ENCODE results near the gene ZNF423. TPM values are rescaled to one million over a fixed set of nuclear protein-coding genes. Genes with fewer than 3 reads are reported as not detected.

The ZNF423 gene
- total RNA-seq, 1 donor from 2014 or later, result 10.7 TPM

DNA sequence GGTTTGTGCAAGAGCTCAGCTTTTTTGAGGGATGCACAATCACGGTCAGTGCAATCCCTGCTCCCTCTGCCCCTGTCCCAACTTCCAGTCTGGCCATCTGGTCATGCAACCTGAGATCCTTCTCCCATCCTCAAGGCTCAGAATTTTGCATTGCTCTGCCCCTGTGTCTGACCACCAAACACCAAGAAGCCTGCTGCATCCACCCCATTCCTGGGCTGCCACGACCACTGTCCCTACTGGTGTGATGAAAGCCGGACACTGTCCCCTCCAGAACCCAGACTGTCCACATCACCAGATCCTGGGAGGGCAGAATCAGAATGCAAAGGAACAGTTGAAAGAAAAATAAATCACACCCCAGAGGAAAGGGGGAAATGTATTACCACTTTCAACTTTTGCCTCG, 251.3 kb downstream of the ZNF423 start:
- intact Hi-C loops (cut with DNase I), result no loop called here
- Histone ChIP-seq H3K36me3 (no peaks in the 10 kb centered on the region), H3K4me3 (no peak overlapping the region), H3K4me1 (no peaks in the 10 kb centered on the region), H3K9me3 (no peaks in the 10 kb centered on the region), H3K27me3 (ENCODE audit: low read depth) (no peaks in the 10 kb centered on the region), H3K27ac (no peak overlapping the region)
- no peak for ATAC-seq
- no peak for DNase-seq
- TF ChIP-seq CTCF (IDR thresholded peaks at IDR 0.05), result no peak

DNA sequence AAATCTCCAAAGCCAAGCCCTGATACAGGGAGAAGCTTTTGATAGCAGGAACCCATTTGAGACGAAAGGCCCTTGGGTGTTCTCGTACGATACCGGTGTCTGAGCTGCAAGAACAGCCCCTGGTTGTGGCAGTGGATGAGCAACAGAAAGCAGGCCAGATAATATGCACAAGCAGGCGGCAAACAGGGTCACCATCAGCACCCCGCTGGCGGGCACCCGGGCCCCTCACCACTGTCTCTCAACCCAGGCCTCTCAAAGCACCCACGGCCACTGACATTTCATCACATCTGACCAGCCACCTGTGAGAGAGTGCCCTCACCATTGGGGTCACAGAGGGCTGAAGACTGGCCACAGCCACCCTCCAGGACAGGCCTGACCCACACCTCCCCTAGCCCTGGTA, 252.0 kb downstream of the ZNF423 start:
- intact Hi-C loops (cut with DNase I), result no loop called here
- H3K27me3 ChIP-seq (ENCODE audit: low read depth), result no peaks in the 10 kb centered on the region
- no peaks in the 10 kb centered on the region for H3K4me1 ChIP-seq
- TF ChIP-seq CTCF (IDR thresholded peaks at IDR 0.05), result no peak
- DNase-seq (no peak), ATAC-seq (no peak)
- H3K9me3 ChIP-seq, result no peaks in the 10 kb centered on the region
- no peak overlapping the region for H3K27ac ChIP-seq
- no peaks in the 10 kb centered on the region for H3K36me3 ChIP-seq
- H3K4me3 ChIP-seq, result no peak overlapping the region

DNA sequence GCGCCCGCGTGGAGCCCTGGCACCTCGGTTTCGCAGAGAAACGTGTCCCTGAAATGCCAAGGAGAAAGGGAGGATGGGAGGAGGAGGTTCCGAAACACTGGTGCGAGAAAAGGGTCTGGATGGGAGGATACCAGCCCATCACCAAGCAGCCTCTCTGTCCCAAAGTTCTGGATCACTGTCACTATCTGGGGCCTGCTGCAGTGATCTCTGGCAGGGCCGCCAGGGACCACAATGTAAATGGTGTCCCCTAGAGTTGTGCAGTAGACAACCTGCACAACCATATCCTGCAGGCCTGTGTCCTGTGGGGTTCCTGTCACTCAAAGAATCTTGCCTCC, 253.0 kb downstream of the ZNF423 start:
- no peak for ATAC-seq
- H3K27ac ChIP-seq, result no peak overlapping the region
- no peaks in the 10 kb centered on the region for H3K36me3 ChIP-seq
- no peak for DNase-seq
- H3K27me3 ChIP-seq (ENCODE audit: low read depth), result no peaks in the 10 kb centered on the region
- H3K4me3 ChIP-seq, result no peak overlapping the region
- no peaks in the 10 kb centered on the region for H3K4me1 ChIP-seq
- intact Hi-C loops (cut with DNase I), result no loop called here
- no peaks in the 10 kb centered on the region for H3K9me3 ChIP-seq
- no peak for TF ChIP-seq CTCF (IDR thresholded peaks at IDR 0.05)

DNA sequence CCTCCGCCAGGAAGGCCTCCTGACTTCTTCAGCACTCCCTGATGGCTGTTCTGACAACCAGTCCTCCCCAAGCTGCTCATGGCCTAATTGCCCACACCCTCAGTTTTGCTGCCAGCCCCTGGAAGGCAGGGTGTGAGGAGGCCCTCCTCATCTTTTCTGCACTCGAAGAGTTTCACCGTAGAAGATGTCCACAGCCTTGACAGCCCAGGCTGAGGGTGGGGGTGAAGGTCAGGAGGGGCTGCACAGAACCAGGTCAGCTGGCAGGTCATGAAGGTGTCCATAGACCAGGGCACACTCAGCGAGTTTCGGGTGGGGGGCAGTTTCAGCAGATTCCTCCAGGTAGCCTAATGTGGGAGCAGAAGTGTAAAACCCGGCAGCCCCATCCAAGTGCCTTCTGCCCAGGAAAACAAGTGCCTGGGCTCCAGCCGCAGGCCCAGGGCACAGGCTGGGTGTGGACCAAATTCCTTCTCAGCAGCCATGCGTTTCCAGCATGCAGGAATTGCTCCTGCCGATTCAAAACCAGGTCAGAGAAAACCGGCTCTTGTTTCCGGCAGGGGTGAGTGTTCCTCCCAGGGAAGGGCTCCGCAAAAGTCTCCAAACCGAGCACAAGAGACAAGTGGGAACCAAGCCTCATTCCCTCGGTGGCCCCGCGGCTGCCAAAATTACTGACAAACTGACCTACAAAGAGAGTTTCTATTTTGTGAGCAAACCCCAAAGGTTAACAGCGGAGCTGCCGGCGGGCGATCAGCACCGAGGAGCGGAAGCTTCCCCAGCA, 253.5 kb downstream of the ZNF423 start:
- Histone ChIP-seq H3K27me3 (ENCODE audit: low read depth) (no peaks in the 10 kb centered on the region), H3K27ac (no peak overlapping the region), H3K4me1 (no peaks in the 10 kb centered on the region), H3K36me3 (no peaks in the 10 kb centered on the region), H3K4me3 (no peak overlapping the region), H3K9me3 (no peaks in the 10 kb centered on the region)
- intact Hi-C loops (cut with DNase I), result no loop called here
- no peak for ATAC-seq
- no peak for TF ChIP-seq CTCF (IDR thresholded peaks at IDR 0.05)
- DNase-seq, result no peak

- intact Hi-C loops (cut with DNase I), result no loop called here
- Histone ChIP-seq H3K36me3 (no peaks in the 10 kb centered on the region), H3K27me3 (ENCODE audit: low read depth) (no peaks in the 10 kb centered on the region), H3K4me3 (no peak overlapping the region), H3K4me1 (peaks cover 3% of the 10 kb centered on the region), H3K9me3 (no peaks in the 10 kb centered on the region), H3K27ac (no peak overlapping the region)
- no peak for TF ChIP-seq CTCF (IDR thresholded peaks at IDR 0.05)
- DNase-seq, result no peak
- no peak for ATAC-seq
Measured at GRCh38 chr16:49601576-49601975, 254.3 kb downstream of the ZNF423 start.
